GM12878 (cell line): Measurements from ENCODE around the gene FKBP11.

Experiments
- EP300 ChIP-seq, 2 experiments: fragments of 150-350 bp in 1 of 2; IDR thresholded peaks; 2 replicates each; pipeline ENCODE4 v1.6.1; 2011 to 2012; ENCODE audit warnings: low read depth in 2 of 2, low read length in 2 of 2, borderline replicate concordance in 1 of 2, improper control_type of control experiment in 1 of 2, inconsistent platforms in 1 of 2; ENCODE audit not compliant: control insufficient read depth in 1 of 2
- EZH2 ChIP-seq: IDR thresholded peaks from 2 replicates; pipeline ENCODE4 v1.6.1; 2012; ENCODE audit warnings: low read depth, mild to moderate bottlenecking, control low read depth, inconsistent platforms, low read length, borderline replicate concordance; ENCODE audit not compliant: control insufficient read depth
- NFIC ChIP-seq: IDR thresholded peaks from 2 replicates; pipeline ENCODE4 v1.6.1; 2012; ENCODE audit warnings: low read depth, mild to moderate bottlenecking, inconsistent platforms, low read length, moderate library complexity
- TF ChIP-seq, protein P1 (sequence below), 3 experiments: IDR thresholded peaks in 2 of 3; conservative IDR thresholded peaks in 1 of 3; 2 replicates each; pipeline ENCODE4 v1.5.1; 2011; ENCODE audit warnings: low read depth in 3 of 3, low read length in 3 of 3, mild to moderate bottlenecking in 3 of 3, control low read depth in 2 of 3, moderate library complexity in 2 of 3, inconsistent platforms in 1 of 3, mixed read lengths in 1 of 3; ENCODE audit not compliant: control insufficient read depth in 2 of 3, insufficient read depth in 1 of 3; ENCODE audit errors: extremely low read depth in 1 of 3

- TF ChIP-seq EP300 (IDR thresholded peaks at IDR 0.05; ENCODE audit: borderline replicate concordance in 1 of 2, control insufficient read depth in 1 of 2, low read depth in 2 of 2, low read length in 2 of 2) (no peak), NFIC (no peak), EZH2 (no peak)
- TF ChIP-seq, protein P1, sequence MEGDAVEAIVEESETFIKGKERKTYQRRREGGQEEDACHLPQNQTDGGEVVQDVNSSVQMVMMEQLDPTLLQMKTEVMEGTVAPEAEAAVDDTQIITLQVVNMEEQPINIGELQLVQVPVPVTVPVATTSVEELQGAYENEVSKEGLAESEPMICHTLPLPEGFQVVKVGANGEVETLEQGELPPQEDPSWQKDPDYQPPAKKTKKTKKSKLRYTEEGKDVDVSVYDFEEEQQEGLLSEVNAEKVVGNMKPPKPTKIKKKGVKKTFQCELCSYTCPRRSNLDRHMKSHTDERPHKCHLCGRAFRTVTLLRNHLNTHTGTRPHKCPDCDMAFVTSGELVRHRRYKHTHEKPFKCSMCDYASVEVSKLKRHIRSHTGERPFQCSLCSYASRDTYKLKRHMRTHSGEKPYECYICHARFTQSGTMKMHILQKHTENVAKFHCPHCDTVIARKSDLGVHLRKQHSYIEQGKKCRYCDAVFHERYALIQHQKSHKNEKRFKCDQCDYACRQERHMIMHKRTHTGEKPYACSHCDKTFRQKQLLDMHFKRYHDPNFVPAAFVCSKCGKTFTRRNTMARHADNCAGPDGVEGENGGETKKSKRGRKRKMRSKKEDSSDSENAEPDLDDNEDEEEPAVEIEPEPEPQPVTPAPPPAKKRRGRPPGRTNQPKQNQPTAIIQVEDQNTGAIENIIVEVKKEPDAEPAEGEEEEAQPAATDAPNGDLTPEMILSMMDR (IDR thresholded peaks at IDR 0.05 in 2 of 3, conservative IDR thresholded peaks at IDR 0.05 in 1 of 3; ENCODE audit: control insufficient read depth in 2 of 3, extremely low read depth in 1 of 3, insufficient read depth in 1 of 3, low read depth in 3 of 3, low read length in 3 of 3), result no peak
Observed at GRCh38 chr12:48952691-48953090, 27.4 kb upstream of the FKBP11 start.
